ENCODE measurements around the gene THSD4.
"Not testable (repeated sequence)": the region's sequence is repeated elsewhere in the genome, so short reads cannot be mapped to it uniquely, and the experiment has no call there.

THSD4 gene

GRCh38 chr15:71385457-71385856 lies 270.2 kb downstream of the THSD4 start:
- DNase-seq (ENCODE audit: low spot score): no peak

DNA sequence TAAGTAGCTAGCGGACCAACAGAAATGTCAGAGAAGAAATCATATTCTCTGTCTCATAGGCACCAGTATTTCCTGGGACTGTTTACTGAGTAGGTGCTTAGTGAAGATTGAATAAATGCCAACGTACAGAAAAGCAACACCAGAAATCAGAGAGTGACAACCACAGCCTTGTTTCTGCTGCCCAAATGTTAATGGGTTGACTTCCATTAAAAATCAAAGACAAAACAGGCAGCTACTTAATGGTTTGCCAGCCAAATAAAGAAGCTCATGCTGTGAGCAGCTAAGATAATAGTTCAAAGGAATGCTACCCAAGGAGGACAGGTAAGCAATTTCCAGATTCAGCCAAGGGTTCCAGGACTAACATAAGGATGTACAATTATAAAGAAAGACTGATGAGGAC lies 270.7 kb downstream of the THSD4 start:
- no peak for DNase-seq (ENCODE audit: low spot score)

DNA sequence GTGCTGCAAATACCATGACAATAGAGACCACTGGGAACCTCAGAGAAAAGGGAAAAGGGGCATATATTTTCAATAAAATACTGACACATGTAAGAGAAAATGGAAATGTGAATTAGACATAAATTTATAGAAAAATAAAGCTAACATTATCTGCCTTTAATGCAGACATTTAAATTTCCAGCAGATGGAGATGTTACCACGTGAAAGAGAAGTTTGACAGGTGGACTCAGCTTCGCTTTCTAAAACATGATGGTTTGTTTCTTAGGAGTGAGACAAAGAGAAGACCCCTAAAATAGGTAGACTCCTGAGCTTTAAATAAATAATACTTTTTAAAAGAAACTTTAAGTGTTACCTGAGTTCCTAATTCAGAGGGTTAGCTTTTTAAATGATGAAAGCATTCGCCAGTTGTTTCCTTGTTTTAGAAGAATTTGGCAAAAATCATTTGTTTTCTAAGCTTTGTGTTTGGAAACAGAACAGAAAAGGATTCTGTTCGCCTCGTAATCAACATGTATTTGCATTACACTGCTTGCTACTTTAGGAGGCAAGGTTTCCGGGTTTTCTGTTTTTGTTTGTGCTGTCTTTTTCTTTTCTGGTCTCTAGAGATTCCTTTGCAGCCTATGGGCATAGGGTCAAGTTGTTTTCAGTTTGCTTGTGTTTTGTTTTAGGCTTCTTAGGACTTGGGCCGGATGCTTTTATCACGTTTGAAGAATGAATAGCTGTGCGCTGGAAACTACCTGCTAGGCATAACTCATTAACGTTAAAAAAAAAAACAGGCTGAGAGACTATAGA lies 271.4 kb downstream of the THSD4 start:
- DNase-seq (ENCODE audit: low spot score): no peak

GRCh38 chr15:71387810-71388209 lies 272.5 kb downstream of the THSD4 start:
- no peak for DNase-seq (ENCODE audit: low spot score)

DNA sequence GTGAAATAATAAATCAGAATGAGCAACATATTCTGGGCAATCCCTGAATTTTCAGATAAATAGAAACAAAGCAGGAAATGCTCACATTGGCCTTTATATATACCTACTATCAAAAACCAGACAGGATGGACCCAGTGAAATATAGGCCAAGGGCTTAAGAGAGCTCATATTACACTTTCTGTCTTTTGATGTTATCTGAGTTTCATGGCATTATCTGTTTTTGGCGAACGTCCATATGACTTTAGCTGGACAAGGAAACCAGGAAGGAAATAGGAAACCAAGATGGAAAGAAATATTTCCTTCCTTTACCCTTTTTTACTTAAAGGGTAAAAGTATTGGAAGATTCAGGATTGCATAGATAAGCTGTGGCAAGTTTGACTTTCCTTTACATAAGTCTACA lies 274.8 kb downstream of the THSD4 start:
- DNase-seq (ENCODE audit: low spot score): no peak

DNA sequence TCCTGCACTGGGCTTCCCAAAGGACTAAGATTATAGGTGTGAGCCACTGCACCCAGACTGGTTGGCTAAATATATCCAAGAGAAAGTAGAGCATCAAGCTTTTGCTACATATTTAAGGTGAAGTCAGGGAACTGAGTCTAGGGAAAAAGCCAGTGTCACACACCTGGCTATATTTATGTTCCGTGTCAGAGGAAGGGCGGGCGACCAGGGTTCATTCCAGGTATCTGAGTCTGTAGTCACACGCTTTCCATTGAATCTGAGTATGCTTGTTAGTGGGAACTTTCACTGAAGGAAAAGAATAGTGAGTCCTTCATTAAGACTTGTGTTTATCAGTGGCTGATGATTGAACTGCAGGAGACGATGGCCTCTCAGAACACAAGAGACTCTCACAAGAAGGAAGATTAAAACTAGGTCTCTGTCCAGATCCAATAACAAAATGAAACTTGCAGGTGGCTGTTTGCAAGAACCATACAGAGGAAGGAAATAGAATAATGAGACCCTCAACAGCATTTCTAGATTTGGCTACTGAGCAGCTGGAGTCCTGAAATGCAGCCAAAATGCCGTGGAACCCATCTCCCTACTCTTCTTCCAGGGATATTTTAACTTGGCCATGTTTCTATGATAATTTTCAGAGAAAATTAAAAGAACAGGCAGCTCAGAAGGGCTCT lies 276.3 kb downstream of the THSD4 start:
- no peak for DNase-seq (ENCODE audit: low spot score)

- DNase-seq (ENCODE audit: low spot score): no peak
Measured at GRCh38 chr15:71392861-71393283, 277.6 kb downstream of the THSD4 start.

- DNase-seq (ENCODE audit: low spot score): no peak
Measured at GRCh38 chr15:71393383-71393782, 278.1 kb downstream of the THSD4 start.

DNA sequence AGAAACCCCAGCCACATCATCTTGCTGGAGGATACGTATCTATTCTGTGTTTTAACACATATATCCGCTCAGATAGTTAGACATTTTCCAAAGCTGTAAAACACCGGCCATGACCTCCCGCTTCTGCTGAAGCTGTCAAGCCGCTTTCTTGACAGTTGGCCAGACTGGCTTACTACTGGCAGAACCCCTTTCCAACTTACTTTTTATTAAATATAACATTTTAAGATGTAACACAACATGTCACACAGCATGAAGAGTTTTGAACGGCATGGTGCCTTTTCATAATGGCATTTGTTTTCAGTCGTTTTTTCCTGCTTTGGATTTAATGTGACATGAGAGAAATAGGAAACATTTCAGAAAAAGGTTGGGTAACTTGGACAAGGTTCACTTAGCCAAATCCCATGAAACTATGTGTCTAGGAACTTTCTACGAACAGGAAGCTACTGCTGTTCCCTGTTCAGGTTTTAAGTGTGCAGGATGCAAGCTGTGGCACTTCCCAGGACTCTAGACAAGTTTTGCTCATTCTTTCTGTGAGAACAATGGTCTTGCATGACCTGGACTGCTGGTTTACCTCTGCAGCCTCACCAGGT lies 281.4 kb downstream of the THSD4 start:
- DNase-seq (ENCODE audit: low spot score): no peak

DNA sequence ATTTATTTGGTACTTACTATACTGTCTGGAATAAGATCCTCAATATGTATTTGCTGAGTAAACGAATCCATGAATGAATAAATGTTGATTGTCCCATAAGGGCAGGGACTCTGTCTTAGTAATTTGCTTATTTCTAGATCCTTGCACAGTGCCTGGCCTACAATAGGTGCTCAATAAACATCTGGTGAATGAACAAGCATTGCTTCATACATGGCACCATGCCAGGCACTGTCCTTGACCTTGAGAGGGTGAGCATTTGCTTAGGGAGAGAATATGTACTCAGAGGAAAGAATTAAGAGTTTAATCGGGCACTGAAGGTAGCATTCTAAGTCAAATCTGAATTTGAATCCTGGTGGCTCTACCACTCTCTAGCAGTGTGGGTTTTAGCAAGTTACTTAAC lies 282.1 kb downstream of the THSD4 start:
- no peak for DNase-seq (ENCODE audit: low spot score)

- DNase-seq (ENCODE audit: low spot score): no peak
Measured at GRCh38 chr15:71400294-71400693, 285.0 kb downstream of the THSD4 start.

- not testable (repeated sequence) for DNase-seq (ENCODE audit: low spot score)
Measured at GRCh38 chr15:71401728-71402127, 286.5 kb downstream of the THSD4 start.

DNA sequence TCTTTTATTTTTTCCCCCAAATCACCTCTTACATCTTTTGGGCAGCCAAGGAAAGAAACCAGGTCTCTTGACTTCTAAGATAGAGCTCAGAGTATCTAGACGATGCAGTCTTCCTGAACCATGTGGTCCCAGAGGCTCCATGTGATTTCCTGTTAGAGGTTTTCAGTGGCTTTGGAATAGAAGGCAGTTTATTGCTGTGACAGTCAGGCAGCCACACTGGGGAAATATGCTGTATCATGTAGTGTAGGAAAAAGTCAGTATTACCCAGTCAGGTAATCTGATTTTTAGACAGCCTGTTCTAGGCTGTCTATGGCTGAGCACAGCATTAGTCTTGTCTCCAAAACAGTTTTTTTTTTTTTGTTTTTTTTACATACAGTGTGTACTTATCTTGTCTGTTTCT lies 294.3 kb downstream of the THSD4 start:
- DNase-seq (ENCODE audit: low spot score): no peak

DNA sequence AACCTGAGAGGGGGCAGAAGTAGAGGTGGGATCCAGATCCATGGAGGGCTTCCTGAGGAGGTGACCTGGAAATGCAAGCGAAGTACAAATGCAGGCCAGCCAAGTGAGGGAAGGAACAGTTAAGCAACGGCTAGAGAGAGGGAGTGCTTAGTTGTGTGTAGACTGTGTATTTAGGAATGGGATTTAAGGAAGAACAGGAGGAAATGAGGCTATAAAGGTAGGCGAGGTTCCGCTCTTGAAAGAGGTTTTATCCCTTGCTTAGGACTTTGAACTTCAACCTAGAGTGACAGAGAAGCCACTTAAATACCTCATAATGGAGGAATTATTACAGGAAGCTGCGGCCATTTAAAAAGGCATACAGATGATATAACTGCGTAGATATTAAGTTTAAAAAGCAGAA lies 295.1 kb downstream of the THSD4 start:
- DNase-seq (ENCODE audit: low spot score): no peak

- DNase-seq (ENCODE audit: low spot score): no peak
Measured at GRCh38 chr15:71411538-71412482, 296.5 kb downstream of the THSD4 start.

DNA sequence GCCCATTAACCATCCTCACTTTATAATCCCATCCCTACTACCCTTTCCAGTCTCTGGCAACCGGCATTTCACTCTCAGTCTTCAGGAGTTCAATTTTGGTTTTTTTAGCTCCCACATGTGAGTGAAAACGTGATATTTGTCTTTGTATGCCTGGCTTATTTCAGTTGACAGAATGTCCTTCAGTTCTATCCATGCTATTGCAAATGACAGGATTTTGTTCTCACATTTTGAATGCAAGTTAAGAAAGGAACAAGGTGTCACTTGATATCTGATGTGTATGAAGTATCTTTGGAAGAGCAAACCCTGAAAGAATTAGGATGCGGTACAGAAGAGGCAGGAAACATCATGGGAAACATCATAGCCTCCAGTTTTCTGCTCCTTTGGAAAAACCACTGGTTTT lies 298.1 kb downstream of the THSD4 start:
- no peak for DNase-seq (ENCODE audit: low spot score)

DNA sequence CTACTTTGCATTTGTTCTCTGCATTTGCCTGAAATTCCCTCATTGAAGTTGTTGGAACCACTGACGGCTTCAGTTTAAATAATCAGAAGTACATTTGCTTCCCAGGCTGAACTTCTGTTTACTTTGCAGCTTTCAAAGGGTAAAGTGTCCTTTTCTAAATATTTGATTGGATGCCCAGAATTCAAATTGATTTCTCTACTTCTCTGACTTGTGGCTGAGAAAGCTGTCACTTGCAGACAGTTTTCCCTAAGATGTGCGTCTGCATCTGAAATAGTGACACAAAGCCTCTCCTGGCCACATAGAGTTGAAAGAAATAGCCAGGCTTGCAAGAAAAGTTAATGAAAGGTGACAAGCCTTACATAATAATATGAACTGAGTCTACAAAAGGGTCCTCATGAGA lies 299.6 kb downstream of the THSD4 start:
- no peak for DNase-seq (ENCODE audit: low spot score)

GRCh38 chr15:71422530-71423259 lies 307.4 kb downstream of the THSD4 start:
- no peak for DNase-seq (ENCODE audit: low spot score)

- DNase-seq (ENCODE audit: low spot score): no peak
Measured at GRCh38 chr15:71424765-71425164, 309.5 kb downstream of the THSD4 start.

DNA sequence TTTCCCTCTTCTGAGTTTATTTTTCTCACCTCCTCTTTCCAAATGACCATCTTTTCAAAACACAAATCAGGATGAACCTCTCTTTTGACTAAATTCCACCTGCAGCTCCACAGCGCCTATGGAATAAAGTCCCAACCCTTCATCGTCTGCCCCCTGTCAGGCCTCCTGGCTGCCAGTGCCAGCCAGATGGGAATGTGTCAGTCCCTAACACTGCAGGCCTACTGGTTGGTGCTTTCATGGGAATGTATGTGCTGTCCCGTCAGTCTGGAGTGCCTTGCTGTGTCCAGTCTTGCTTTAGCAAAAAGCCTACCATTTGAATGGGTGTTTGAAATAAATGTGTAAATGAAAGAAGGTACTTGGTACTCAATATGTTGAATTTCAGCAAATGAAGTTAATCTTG lies 310.1 kb downstream of the THSD4 start:
- no peak for DNase-seq (ENCODE audit: low spot score)

DNA sequence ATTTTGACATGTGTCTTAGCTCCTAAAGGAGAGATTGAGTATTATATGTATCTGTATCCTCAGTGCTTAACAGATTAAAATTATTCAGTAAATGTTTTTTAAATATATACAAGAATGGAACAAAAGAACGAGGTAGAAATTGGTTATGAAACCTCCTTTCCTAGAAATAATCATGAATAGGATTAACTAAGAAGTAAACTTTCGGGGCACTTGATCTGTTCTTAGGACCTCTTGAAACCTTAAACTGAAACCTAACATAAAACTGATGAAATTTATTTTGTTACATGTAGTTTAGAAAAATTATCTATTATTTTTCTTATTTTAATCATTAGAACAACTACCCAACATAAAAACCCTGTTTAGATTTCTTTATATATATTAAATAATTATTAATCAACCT lies 311.5 kb downstream of the THSD4 start:
- no peak for DNase-seq (ENCODE audit: low spot score)

GRCh38 chr15:71430782-71431181 lies 315.5 kb downstream of the THSD4 start:
- no peak for DNase-seq (ENCODE audit: low spot score)

Measured in left forelimb (tissue), 1 donor.